GM12865 (cell line): ENCODE measurements around the gene SLC22A15.
A peak's percentile ranks its signal among the peaks of the same experiment; 100 is the strongest.

ENCODE experiments used
- DNase-seq: peaks from one replicate; pipeline ENCODE4 v3.0.0; 2010; ENCODE audit warnings: low read depth
- H3K4me3 ChIP-seq: 2 replicates; pipeline ENCODE4 v1.5.1; 2011; ENCODE audit warnings: mild to moderate bottlenecking, low read depth, low read length, control low read depth
- TF ChIP-seq, protein P1 (sequence below): IDR thresholded peaks from 2 replicates; pipeline ENCODE4 v1.5.1; 2011; ENCODE audit warnings: low read length, control low read depth, low read depth, inconsistent platforms; ENCODE audit not compliant: insufficient read depth; ENCODE audit errors: missing control alignments

SLC22A15 gene

DNA sequence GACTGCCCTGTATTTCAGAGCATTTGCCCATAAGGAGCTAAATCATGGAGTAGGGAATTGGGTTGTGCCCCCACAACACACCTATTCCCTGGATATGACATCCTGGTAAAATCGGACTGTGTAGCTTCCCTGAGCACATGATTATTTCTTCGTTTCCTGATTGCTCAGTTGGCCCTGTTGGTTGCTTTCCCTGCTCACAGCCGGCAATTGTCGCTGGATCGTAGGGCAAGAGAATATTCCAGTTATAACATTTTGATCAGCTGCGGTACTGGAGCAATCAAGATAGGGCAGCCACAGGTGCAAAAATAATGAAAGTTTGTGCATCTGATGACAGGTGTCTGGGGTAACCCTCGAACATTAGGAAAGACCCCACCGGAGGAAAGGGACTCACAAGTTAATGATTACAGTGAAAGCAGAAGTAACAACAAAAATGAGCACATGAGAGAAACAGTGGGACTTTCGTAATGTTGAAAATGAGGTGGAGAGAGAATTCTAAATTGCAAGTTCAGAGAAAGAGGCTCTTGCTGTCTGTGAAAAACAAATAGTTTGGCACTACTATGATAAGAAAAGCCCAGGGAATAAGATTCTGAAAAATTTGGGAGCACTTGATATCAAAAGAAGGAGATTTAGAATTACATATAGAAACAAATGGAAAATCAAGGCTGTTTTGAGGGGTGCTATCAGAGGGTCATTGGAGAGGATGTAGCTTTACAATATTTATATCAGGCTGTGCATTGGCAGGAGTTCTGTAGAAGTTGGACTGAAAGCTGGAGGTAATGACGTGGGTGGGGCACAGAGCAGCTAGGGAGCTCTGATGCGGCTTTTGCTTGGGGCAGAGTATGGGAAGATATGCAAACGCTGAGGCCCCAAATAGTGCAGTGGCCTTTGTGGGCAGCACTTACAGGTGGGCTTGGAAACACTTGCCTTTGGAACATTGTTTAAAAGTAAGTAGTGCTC, 134.5 kb downstream of the SLC22A15 start, which contains the start of gene MAB21L3:
Gene MAB21L3 (plus strand): TSS at position 833 of the 957 bp plus-strand sequence. CDS start 1,217 bp downstream, outside the sequence.
- H3K4me3 ChIP-seq, result no peak within 1 kb of the TSS
- TF ChIP-seq, protein P1, sequence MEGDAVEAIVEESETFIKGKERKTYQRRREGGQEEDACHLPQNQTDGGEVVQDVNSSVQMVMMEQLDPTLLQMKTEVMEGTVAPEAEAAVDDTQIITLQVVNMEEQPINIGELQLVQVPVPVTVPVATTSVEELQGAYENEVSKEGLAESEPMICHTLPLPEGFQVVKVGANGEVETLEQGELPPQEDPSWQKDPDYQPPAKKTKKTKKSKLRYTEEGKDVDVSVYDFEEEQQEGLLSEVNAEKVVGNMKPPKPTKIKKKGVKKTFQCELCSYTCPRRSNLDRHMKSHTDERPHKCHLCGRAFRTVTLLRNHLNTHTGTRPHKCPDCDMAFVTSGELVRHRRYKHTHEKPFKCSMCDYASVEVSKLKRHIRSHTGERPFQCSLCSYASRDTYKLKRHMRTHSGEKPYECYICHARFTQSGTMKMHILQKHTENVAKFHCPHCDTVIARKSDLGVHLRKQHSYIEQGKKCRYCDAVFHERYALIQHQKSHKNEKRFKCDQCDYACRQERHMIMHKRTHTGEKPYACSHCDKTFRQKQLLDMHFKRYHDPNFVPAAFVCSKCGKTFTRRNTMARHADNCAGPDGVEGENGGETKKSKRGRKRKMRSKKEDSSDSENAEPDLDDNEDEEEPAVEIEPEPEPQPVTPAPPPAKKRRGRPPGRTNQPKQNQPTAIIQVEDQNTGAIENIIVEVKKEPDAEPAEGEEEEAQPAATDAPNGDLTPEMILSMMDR, result no peak
- peak; percentile 16 for DNase-seq

DNA sequence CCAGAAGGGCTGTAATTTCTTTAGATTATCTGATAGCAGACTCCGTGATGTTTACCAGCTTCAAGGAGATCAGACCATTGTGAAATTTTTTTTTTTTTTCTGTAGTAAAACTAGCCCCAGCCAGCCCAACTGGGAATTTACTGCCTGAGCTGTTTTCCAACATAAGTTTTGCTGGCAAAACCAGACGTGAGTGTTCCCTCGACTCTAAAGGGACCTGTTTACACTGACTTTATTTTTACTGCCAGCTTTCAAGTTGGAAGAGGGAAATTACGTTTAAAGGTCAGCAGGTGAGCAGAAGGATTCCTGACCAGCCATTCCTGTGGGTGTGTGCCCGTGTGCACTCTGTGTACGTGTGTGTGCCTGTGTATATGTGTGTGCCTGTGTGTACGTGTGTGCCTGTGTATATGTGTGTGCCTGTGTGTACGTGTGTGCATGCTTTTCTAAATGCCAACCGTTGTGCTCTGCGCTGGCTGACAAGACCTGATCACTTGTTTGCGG, 135.3 kb downstream of the SLC22A15 start:
- DNase-seq, result no peak

DNA sequence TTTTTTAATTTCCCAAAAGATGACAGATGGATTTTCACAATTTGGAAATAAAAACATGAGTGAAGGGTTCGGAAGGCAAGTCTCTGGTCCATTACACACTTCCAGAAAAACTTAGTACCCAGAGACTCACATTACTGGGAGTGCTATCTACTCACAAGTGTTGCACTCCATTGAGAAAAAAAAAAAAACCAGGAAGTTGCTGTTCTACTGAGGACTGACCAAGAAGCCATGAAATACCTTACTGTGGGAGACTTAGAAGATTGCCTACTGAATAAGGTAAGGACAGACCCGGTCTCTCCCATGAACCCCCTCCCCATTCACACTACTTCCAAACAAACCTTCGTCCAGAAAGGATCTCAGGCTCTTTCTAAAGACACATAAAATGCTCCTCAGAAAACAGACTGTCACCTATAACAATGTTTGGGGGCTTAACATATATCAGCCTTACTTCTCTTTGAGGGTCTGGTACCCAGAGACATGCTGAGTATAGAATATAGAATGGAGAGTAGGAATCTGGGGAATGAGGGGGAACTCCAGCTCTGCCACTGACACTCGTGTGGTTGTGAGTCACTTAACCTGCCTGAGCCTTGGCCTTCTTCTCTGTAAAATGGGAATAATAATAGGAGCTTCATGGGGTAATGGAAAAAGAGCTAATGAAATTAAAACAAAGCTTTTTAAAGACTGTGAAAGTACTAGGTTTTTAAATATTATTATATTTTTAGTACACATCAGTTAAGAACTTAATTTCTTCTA, 136.3 kb downstream of the SLC22A15 start:
- TF ChIP-seq, protein P1, result no peak
- no peak for DNase-seq
- H3K4me3 ChIP-seq, result no peak overlapping the region

More for the DNA sequence above, 135.3 kb downstream of the SLC22A15 start:
- TF ChIP-seq, protein P1, result no peak
- no peak overlapping the region for H3K4me3 ChIP-seq

DNA sequence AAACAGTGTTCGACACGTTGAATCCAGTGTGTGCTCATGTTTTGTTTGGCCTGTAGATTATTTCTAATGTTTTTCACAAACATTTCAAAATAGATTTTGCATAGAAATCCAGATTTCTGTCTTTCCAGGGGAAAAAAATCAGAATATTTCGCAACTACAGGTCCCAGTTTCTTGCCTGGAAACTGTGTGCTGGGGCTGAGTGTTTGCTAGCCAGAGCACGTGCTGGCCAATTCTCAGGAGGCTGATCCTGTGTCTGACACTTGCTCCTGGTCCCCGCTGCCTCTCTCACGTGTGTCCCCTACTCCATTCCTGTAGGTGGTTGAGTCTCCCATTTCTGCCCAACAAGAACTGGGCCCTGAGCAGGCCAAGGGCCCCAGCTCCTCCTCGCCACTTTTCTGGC, 137.3 kb downstream of the SLC22A15 start:
- TF ChIP-seq, protein P1, result no peak
- DNase-seq, result no peak
- no peak overlapping the region for H3K4me3 ChIP-seq

DNA sequence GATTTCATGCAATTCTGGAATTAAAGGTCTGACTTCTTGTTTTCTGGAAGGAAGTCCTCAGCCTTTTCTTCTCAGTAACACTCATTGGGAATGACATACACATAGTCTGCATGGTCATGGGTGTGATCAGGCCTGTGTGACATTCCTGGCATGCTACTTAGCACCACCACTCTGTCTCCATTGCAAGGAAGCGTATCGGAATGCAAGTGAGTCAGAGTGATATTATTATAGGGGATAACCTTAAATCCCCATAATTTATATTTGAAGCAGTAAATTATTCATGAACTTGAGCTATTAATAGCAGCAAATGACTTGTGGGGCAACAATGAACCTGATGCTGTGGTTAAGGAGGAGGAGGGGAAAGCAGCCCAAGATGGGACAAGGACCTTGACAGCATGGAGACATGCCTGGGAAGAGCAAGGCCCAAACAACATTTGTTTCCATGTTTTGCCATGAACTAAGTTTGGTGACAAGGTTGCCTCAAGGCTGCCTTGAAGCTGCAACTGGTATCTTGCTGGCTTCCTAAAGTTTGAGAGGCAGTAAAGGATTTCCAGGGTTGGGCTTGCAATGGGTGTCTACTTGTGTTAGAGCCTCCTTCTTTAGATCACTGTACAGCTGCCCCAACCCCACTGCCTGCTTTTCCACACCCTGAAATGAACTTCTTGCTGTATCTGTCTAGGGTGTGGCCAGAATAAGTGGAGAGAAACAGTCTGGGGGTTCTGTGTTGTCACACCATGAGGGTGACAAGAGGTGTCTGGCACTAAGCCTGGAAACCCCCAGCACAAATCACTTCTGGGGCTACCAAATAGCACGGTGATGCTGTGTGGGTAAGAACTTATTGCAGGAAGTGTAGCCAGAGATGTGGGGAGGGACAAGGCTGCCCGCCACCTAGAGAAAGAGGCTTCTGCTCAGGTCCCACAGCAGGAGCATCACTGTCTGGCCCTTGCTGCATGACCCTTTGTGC, 139.4 kb downstream of the SLC22A15 start:
- DNase-seq, result no peak
- TF ChIP-seq, protein P1, result no peak
- H3K4me3 ChIP-seq, result no peak overlapping the region

DNA sequence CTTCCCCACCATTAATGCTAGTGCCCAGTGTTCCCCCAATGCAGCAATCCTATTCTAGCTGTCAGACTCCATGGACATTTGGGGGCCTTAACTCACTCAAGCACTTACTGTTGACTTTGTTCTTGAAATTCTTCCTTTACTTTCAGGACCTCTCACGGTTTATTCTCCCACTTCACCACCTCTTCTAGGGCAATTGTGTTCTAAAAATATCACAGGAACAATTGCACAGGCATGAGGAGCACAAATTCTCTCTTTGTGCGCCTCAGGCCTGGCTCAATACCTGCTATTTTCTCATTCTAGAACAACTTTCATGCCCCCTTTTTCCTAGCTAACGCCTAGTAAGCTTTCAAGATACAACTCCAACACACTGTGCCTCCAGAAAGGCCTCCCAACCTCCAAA, 142.2 kb downstream of the SLC22A15 start:
- TF ChIP-seq, protein P1, result no peak
- no peak for DNase-seq
- H3K4me3 ChIP-seq, result no peak overlapping the region
